NCI-H2029 treated with DMSO at 0.1 percent for 48 hours (cell line): Measurements from ENCODE around the gene MFNG.

Experiments
- DNase-seq: peaks from one replicate; lab custom pipeline; 2025; lab: John Stamatoyannopoulos, UW

Gene MFNG

GRCh38 chr22:37511395-37512104, 25.4 kb upstream of the MFNG start:
- DNase-seq = no peak

- DNase-seq = no peak
These were observed 23.9 kb upstream of the MFNG start for GRCh38 chr22:37510091-37510490.

DNA sequence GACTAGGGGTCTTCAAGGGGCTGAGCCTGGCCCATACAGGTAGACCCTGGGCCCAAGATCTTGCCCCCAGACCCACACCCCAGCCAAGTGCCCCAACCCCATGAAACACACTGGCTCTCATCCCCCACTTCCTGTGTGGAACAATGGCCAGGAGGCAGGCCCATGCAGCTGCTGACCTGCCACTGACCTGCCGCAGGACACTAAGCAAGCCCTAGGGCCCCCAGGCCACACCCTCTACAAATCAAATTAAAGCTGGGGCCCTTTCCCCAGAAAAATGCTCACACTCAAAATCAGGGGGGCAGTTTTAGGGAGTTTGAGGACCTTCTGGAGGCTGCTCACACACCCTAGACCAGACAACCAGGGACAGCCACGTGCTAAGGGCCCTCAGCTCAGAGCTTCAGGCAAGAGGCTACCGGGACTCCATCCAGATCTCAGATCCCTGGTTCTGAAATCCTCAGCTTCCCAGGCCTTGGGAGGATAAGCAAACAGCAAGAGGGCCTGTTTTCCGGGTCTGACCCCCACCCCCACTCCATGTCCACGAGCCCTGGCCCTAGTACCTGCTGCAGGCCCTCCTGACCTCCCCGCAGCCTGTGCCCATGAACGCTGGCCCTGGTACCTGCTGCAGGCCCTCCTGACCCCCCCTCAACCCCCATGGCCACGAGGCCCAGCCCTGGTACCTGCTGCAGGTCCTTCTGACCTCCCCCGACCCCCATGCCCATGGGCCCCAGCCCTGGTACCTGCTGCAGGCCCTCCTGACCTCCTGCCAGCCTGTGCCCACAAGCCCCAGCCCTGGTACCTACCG, 23.1 kb upstream of the MFNG start:
- no peak for DNase-seq

DNA sequence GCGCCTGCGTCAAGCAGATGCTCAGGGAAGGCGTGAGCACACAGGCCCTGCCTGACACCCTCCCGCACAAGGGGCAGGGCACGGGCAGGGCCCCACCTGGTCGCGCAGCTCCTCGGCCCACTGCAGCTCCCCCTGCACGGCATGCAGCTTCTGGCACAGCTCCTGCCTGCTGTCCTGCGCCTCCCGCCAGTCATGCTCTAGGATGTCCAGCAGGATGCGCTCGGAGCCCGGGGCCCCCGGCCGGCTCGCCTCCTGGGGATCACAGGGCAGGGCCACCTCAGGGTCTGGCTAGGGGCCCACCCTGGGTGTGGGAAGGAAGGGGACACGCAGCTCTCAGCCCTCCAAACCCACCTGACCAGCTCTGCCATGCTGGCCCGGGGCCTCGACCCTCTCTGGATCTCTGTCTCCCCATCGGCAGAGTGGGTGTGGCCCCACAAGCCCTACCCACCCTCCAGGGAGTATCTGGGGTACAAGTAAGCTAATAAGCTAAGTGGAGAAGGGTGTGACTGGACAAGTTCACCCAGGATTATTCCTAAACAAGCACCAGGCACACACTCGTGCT, 22.3 kb upstream of the MFNG start:
- DNase-seq = no peak

GRCh38 chr22:37507731-37508130, 21.5 kb upstream of the MFNG start:
- DNase-seq = no peak

DNA sequence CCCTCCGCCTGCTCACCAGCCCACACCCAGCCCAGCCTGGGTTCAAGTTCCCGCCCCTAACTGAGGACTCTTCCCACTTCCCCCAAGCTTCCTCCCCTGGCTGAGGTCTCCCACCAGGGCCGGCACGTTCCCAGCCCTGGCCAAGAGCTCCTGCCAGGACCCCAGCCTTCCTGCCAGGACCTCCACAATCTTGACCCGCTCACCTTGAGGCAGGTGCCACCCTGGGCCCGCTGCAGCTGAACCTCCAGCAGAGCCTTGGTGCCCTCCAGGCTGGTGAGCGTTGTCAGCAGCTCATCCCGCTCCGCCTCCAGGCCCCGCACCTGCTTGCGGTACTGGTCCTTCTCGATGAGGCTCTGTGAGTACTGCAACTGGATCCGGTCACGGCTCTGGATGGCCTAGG, 19.8 kb upstream of the MFNG start:
- no peak for DNase-seq

DNA sequence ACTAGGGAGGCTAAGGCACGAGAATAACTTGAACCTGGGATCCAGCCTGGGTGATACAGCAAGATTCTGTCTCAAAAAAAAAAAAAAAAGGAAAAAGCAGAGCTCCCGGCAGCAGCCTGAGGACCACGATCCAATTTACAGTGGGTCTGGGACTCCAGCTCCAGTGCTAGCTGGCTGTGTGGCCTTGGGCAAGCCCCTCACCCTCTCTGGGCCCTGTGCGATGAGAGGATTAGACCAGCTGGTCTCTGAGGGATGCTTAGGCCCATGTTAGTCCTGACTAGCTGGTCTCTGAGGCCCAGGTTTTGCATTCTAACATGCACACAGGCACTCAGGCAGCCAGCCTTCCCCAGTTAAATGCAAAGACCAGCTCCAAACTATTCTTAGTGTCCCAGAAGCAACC, 19.4 kb upstream of the MFNG start:
- DNase-seq = no peak

DNA sequence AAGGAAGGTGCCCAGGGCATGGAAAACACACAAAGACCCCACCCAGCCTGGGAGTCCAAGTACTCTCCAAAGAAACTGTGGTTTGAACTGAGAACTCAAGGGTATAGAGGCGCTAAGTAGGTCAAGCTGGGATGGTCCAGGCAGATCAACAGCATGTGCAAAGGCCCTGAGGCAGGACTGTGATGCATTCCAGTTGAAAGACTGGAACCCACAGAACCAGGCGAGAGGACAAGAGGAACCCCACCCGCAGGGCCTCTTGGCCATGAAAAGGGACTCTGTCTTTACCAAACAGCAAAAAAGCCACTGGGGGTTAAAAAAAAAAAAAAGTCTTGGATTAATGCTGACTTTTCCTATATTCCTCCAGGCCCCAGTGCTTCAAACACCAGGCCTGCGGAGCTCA, 18.8 kb upstream of the MFNG start:
- no peak for DNase-seq

GRCh38 chr22:37503850-37504249, 17.7 kb upstream of the MFNG start:
- no peak for DNase-seq

DNA sequence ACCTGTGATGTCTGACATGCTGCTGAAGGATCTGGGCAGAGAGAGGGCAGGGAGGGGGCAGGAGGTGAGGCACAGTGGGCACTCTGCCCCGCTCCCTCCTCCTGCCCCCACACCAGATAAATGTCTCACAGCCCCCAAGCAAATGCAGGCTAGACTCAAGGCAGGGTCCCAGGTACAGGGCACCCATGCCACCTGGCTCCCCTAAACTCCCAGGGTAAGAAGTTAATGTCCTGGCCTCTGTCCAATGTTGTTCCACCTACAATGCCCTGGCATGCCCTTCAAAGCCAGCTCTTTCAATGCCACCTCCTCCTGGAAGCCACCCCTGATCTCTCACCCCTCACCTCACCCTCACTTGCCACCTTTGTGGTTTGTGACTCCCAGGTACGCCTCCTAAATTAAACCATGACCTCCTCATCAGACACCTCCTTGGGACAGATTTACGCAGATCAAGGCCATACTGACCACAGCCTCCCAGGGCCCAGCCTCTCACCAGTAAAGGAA, 17.0 kb upstream of the MFNG start:
- DNase-seq = no peak

DNA sequence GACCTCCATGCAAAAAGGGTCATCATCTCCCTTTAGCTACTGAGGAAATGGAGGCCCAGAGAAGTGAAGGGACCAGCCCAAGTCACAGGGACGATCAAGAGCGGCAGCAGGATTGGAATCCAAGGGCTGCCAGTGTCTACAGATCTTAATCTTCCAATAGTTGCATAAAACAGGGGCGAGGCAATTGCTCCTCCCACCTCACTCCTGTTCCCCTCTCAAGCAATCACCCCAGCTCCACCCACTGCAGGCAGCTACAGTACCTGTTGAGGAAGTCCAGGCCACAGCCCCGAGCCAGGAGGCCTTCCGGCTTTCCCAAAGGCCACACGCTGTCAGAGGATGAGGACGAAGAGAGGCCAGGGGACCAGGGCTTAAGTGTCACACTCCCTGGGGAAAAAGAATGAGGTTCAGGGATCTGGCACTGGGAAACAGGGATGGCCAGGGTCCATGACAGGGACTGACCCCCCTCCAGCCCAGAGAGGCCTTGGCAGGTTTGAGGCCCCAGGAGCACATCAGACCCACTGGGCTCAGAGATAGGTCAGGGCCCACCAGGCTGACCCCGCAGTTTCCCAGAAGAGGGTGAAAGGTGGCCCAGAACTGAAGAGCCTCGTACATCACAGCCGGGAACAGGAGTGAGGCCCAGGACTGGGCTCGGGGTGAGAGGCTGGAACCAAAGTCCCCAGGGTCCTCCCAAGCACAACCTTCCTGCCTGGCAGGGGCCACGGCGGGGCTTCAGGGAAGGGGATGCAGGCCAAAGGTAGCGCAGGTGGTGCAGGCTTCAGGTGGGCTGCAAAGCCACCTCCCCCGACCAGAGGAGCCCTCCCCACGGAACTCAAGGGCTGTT, 16.4 kb upstream of the MFNG start:
- no peak for DNase-seq

DNA sequence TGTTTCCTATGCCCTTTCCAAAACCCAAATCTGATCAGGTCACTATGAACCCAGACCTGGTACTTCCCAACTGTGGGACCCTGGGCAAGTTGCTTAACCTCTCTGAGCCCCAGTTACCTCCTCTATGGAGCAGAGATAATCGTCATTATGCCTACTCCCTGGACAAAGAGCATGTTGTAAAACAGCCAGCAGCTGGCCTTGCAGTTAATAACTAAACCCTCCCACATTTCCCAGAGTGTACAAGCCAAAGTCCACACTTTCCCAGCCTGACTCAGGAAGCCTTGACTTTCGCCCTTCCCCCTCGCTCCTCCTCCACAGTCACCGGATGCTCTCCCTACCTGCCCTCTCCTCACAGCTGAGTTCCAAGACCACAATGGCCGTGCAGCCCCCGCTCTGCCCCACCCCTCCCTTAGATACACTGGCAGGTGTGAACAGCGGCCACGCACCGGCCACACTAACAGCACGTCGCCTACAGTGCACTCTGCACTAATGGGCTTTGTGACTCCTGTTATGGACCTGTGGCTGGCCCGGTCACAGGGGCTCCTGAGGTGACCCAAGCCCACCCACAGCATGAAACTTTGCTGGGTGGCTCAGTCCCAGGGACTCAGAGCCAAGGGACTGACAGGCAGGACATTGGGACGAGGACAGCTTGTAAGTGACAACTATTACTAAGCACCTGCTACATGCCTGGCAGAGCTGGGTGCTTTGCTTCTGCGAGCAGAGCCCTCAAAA, 15.6 kb upstream of the MFNG start:
- peak; percentile 59 for DNase-seq

- no peak for DNase-seq
These were observed 14.8 kb upstream of the MFNG start for GRCh38 chr22:37500745-37501609.

GRCh38 chr22:37499789-37500540, 13.8 kb upstream of the MFNG start:
- no peak for DNase-seq

DNA sequence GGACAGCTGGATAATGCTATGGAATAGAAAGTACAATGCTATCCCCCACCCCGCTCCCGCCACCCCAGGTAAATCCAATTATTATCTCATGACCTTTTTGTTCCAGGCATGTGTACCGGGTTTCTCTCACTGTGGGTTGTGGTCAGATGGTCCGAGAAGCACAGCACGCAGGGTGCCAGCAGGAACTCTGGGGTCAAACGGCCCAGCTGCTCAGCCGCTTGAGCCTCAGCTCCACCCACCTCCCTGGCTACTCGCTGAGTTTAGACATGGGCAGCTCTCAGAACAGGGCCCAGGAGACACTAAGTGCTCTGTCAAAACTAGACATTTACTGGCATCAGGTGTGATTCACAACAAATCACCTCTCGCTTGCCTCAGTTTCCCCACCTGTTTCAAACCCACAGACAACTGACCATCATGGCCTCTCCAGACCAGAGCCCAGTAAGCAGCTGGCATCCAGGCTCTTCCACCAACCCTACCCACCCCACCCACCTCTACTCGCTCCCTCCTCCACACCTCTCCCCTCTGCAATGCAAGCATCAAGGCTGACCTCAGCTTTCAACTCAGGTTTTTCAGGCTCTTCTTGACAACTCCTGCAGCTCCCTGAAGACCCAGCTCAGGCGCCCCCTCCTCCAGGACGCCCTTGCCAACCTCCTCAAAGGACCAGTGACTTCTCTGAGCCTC, 13.0 kb upstream of the MFNG start:
- DNase-seq = no peak

DNA sequence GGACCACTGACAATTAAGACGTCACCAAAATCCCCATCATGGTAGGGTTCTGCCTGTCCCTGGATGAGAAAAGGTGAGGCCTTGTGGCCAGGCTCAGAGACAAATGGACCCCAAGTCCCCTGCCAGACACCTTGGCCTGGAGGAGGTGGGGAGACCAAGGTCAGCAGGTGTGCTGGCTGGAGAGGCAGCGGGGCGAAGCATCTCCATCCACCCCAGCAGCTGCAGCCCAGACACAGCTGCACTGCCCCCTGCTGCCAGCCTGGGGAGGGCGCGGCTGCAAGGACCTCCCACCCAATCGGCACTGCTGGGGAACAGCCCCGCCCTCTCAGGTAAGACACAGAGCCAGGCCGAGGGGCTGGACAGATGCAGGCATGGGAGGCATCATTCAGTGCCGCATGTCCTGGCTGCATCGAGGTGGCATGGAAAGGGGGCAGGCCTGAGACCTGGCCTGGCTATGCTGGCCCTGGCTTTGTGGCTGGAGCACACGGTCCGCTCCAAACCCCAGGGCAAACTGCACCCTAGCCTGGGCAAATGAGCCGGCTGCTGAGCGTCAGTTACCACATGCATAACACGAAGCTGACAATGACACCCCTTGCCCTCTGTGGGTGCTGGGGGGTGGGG, 12.2 kb upstream of the MFNG start:
- no peak for DNase-seq

GRCh38 chr22:37497062-37497599, 10.9 kb upstream of the MFNG start:
- no peak for DNase-seq

DNA sequence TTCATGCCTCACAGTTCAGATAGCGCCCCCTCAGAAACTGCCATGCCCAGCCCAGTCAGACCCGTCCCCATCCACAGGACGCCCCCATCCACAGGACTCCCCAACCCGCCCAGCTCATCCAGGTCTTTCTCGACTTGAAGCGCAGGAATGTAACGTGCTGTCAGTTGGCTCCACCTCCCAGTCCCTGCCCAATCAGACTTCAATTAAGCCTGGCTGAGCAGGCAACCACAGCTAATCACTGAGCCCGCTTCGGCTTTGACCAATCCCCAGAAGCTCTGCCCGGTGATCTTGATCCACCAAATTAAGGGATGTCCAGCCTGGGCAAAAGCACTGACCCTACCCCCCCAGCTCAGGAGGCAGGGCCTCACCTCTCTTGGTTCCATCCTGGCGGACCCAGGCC, 10.5 kb upstream of the MFNG start:
- DNase-seq = no peak
